Kidney (tissue), 14 donors: ENCODE measurements around the gene NR2F1-AS1. TPM values are rescaled to one million over a fixed set of nuclear protein-coding genes. Genes with fewer than 3 reads are reported as not detected.
A peak's percentile ranks its signal among the peaks of the same experiment; 100 is the strongest.

ENCODE experiments used
- DNase-seq, 5 donors: peaks; one replicate each; pipeline ENCODE4 v3.0.0-alpha.2; 2013 to 2020
- FAIRE-seq: peaks from 2 replicates; lab custom pipeline; 2012; peaks lifted over from hg19 to GRCh38; lab: Jason Lieb, UNC
- H3K27ac ChIP-seq, 2 donors: one replicate each; pipeline ENCODE4 v1.7.0; 2013; ENCODE audit warnings: low read depth in 2 of 2, low read length in 2 of 2, inconsistent platforms in 1 of 2
- H3K27me3 ChIP-seq: one replicate; pipeline ENCODE4 v1.7.1; 2013; ENCODE audit warnings: low read length, inconsistent platforms; ENCODE audit not compliant: control insufficient read depth, insufficient read depth
- H3K36me3 ChIP-seq, 3 donors: one replicate each; pipeline versions ENCODE4 v1.7.0 to v1.7.1; 2013; ENCODE audit warnings: low read length in 3 of 3, control low read depth in 1 of 3, inconsistent platforms in 1 of 3; ENCODE audit not compliant: insufficient read depth in 3 of 3, control insufficient read depth in 2 of 3
- H3K4me1 ChIP-seq, 3 donors: one replicate each; pipeline versions ENCODE4 v1.7.0 to v1.7.1; 2013; ENCODE audit warnings: low read length in 3 of 3, inconsistent platforms in 1 of 3, low read depth in 1 of 3; ENCODE audit not compliant: control insufficient read depth in 2 of 3, insufficient read depth in 2 of 3
- H3K4me3 ChIP-seq, 3 donors: one replicate each; pipeline versions ENCODE4 v1.7.0 to v1.8.1; 2013; ENCODE audit warnings: low read length in 3 of 3, control low read depth in 1 of 3, inconsistent platforms in 1 of 3
- H3K9ac ChIP-seq, 3 donors: one replicate each; pipeline versions ENCODE4 v1.7.0 to v1.7.1; 2013; ENCODE audit warnings: low read length in 3 of 3, control low read depth in 1 of 3, inconsistent platforms in 1 of 3
- H3K9me3 ChIP-seq, 3 donors: one replicate each; pipeline versions ENCODE4 v1.7.0 to v1.7.1; 2013; ENCODE audit warnings: low read length in 3 of 3, control low read depth in 1 of 3, inconsistent platforms in 1 of 3; ENCODE audit not compliant: control insufficient read depth in 2 of 3, insufficient read depth in 1 of 3
- intact Hi-C: fragments of 100-400 bp; cut with DNase I; formaldehyde crosslinking; loops from one replicate; pipeline ENCODE4 v1.11.1; 2022
- polyA plus RNA-seq: library from polyadenylated mRNA; stranded (reverse); fragments of 350-450 nt; fragmentation: Illumina TruSeq; extraction: RNeasy Lipid Tissue Mini Kit (QIAGEN cat#74804); gene quantifications from one replicate; pipeline ENCODE4 v1.2.3, GENCODE V29; 2014; ENCODE audit warnings: low read depth, low replicate concordance; ENCODE audit not compliant: insufficient read depth
- total RNA-seq: library from RNA; stranded (reverse); fragmentation: NEBNext Ultra II Directional; extraction: Animal tissue kit (Norgen Biotek cat#: 25700); gene quantifications from one replicate; pipeline ENCODE4 v1.2.1, GENCODE V29; 2021
- TF ChIP-seq, protein P1 (sequence below): IDR thresholded peaks from 3 replicates; pipeline ENCODE4 v1.5.1; 2012; ENCODE audit warnings: mild to moderate bottlenecking, moderate library complexity, borderline replicate concordance; ENCODE audit not compliant: insufficient read depth; ENCODE audit errors: extremely low read depth
- donor health status: control.
- donor health status: control.
- donor health status: control.
- donor health status: control.
- donor health status: control.
- donor health status: DM: yes; HTN: yes; CAD: no.
- donor health status: Normal renal cell carcinoma (clear cell type).

Gene NR2F1-AS1
- total and polyA plus RNA-seq, 2 donors from 2014 or later, result 13.0 to 16.0 TPM

DNA sequence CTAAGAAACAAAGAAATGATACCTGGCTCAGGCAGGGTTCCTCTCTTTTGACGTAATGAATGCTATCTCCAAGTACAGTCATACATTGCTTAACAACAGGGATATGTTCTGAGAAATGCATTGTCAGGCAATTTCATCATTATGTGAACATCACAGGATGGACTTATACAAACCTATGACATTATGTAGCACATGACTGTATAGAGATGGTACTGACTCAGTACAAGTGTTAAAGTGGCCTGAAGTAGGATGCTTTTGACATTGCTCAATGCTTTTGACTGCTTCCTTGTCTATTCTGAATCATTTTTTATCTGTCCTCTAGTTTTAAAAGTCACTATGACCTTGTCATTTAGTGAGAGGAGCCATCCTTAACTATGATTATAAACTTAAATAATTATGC, 147.6 kb downstream of the NR2F1-AS1 start:
- intact Hi-C loops, result no loop called here
- Histone ChIP-seq H3K4me1 (no peaks in the 10 kb centered on the region), H3K4me3 (no peak overlapping the region), H3K36me3 (no peaks in the 10 kb centered on the region), H3K27ac (no peak overlapping the region), H3K27me3 (no peaks in the 10 kb centered on the region), H3K9me3 (no peaks in the 10 kb centered on the region), H3K9ac (no peak overlapping the region)
- TF ChIP-seq, protein P1, sequence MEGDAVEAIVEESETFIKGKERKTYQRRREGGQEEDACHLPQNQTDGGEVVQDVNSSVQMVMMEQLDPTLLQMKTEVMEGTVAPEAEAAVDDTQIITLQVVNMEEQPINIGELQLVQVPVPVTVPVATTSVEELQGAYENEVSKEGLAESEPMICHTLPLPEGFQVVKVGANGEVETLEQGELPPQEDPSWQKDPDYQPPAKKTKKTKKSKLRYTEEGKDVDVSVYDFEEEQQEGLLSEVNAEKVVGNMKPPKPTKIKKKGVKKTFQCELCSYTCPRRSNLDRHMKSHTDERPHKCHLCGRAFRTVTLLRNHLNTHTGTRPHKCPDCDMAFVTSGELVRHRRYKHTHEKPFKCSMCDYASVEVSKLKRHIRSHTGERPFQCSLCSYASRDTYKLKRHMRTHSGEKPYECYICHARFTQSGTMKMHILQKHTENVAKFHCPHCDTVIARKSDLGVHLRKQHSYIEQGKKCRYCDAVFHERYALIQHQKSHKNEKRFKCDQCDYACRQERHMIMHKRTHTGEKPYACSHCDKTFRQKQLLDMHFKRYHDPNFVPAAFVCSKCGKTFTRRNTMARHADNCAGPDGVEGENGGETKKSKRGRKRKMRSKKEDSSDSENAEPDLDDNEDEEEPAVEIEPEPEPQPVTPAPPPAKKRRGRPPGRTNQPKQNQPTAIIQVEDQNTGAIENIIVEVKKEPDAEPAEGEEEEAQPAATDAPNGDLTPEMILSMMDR, result no peak
- FAIRE-seq (no peak), DNase-seq (no peak)

DNA sequence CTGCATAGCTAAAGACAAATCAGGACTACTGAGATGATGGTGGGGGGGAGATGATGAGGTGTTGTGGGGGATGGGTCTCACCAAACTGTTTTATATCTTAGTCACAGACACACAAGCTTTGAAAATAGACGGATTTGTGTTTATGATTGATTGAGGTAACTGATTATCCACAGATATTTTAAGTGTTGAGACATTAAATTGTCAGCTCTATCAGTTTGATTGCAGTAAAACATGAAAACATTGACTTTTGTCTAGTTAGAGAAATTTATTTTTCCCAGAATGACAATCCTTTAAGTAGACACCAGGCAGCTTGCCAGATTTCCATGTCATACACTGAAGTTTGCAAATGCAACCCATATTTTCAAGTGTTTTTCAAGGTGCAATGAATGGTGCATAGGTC, 149.8 kb downstream of the NR2F1-AS1 start:
- TF ChIP-seq, protein P1, result no peak
- DNase-seq, result no peak
- intact Hi-C loops, result no loop called here
- no peak for FAIRE-seq
- H3K27ac ChIP-seq, result no peak overlapping the region
- H3K4me1 ChIP-seq, result peaks cover 0 to 10% (median 0%) of the 10 kb centered on the region in 3 donors
- no peaks in the 10 kb centered on the region for H3K36me3 ChIP-seq
- no peak overlapping the region for H3K9ac ChIP-seq
- no peaks in the 10 kb centered on the region for H3K27me3 ChIP-seq
- H3K4me3 ChIP-seq, result no peak overlapping the region
- no peaks in the 10 kb centered on the region for H3K9me3 ChIP-seq

DNA sequence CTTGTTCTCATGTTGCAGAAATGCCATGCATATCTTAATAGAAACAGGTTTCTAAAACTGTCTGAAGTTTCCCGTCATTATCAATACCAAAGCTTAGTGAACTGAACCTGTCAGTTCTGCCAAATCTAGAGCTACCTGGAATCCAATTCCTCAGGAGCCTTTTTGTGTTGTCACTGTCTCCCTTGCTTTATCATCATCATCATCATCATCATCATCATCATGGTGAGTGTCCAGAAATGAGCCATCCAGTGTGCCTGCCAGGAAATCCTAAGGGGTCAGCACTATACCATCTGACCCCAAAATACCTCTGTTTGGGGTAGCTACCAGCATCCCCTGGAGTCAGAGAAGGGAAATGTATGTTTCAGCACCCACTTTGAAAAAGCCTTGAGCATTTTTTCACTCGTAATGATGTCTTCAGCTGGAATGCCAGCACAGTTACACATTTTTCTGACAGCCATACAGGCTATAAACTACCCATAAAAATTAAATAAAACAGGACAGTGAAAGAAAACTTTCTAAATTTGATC, 150.3 kb downstream of the NR2F1-AS1 start:
- no peak for DNase-seq
- Histone ChIP-seq H3K27me3 (no peaks in the 10 kb centered on the region), H3K9me3 (no peaks in the 10 kb centered on the region), H3K36me3 (no peaks in the 10 kb centered on the region), H3K4me1 (peaks cover 0 to 12% (median 0%) of the 10 kb centered on the region in 3 donors), H3K9ac (no peak overlapping the region), H3K27ac (no peak overlapping the region), H3K4me3 (no peak overlapping the region)
- intact Hi-C loops, result no loop called here
- TF ChIP-seq, protein P1, result no peak
- FAIRE-seq, result no peak

DNA sequence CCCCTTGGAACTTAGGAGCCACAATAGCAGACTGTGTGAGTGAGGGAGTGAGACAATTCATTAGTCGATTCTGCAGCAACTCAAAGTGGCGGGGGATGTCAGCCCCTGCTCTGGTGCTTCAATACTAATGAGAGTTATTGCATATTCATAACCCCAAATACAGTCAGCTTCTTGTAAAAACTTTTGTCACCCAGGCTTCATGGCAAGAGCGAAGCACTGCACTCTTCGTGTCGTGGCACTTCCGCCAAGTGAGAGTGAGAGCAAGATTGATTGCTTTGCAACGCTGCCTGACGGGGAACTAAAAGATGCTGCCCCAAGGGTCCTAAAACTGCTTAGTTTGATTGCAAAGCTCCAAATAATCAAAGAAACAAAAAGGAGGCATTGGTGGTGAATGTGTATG, 150.9 kb downstream of the NR2F1-AS1 start:
- no peaks in the 10 kb centered on the region for H3K9me3 ChIP-seq
- no peak for FAIRE-seq
- H3K36me3 ChIP-seq, result no peaks in the 10 kb centered on the region
- peak in 1 of 5 donors; percentile 40 for DNase-seq
- peaks cover 0 to 12% (median 0%) of the 10 kb centered on the region in 3 donors for H3K4me1 ChIP-seq
- no peak overlapping the region for H3K4me3 ChIP-seq
- intact Hi-C loops, result no loop called here
- TF ChIP-seq, protein P1, result no peak
- no peak overlapping the region for H3K27ac ChIP-seq
- H3K9ac ChIP-seq, result no peak overlapping the region
- H3K27me3 ChIP-seq, result no peaks in the 10 kb centered on the region
